Stimulated activated naive CD8-positive, alpha-beta T cell treated with anti-CD3 and anti-CD28 coated beads, Interleukin-15, Interleukin-2, amounts not matched to agents 100 ng/mL and 50 ng/mL, for 24 hours (primary cell): ENCODE measurements around the gene BUB1B.

ENCODE experiments used
- H3K27ac Mint-ChIP-seq: one replicate; pipeline ENCODE4 v1.8.0; 2021; ENCODE audit warnings: mild to moderate bottlenecking, mixed read lengths
- H3K27me3 Mint-ChIP-seq: one replicate; pipeline ENCODE4 v1.8.0; 2021; ENCODE audit warnings: mixed read lengths
- H3K36me3 Mint-ChIP-seq: one replicate; pipeline ENCODE4 v1.8.0; 2021; ENCODE audit warnings: low read depth, mixed read lengths
- H3K4me1 Mint-ChIP-seq: one replicate; pipeline ENCODE4 v1.8.0; 2021; ENCODE audit warnings: low read depth, mixed read lengths
- H3K4me3 Mint-ChIP-seq: one replicate; pipeline ENCODE4 v1.8.0; 2021; ENCODE audit warnings: mild to moderate bottlenecking, mixed read lengths
- H3K9me3 Mint-ChIP-seq: one replicate; pipeline ENCODE4 v1.8.0; 2021; ENCODE audit warnings: mixed read lengths

BUB1B gene

GRCh38 chr15:40249477-40250303 lies 88.8 kb downstream of the BUB1B start:
- Mint-ChIP-seq H3K36me3 (no peaks in the 10 kb centered on the region), H3K4me1 (peaks cover 3% of the 10 kb centered on the region)

GRCh38 chr15:40250304-40250656 lies 89.4 kb downstream of the BUB1B start:
- Mint-ChIP-seq H3K27me3 (peaks cover 20% of the 10 kb centered on the region), H3K4me3 (no peak overlapping the region), H3K4me1 (peaks cover 3% of the 10 kb centered on the region), H3K27ac (no peak overlapping the region), H3K36me3 (no peaks in the 10 kb centered on the region), H3K9me3 (no peaks in the 10 kb centered on the region)

More at GRCh38 chr15:40249477-40250303, 88.8 kb downstream of the BUB1B start:
- Mint-ChIP-seq H3K9me3 (no peaks in the 10 kb centered on the region), H3K4me3 (no peak overlapping the region), H3K27ac (no peak overlapping the region), H3K27me3 (peaks cover 20% of the 10 kb centered on the region)

GRCh38 chr15:40250771-40251483 lies 90.1 kb downstream of the BUB1B start:
- Mint-ChIP-seq H3K27me3 (peaks cover 20% of the 10 kb centered on the region), H3K4me3 (no peak overlapping the region), H3K27ac (no peak overlapping the region)

GRCh38 chr15:40251486-40252140 lies 90.7 kb downstream of the BUB1B start:
- H3K27me3 Mint-ChIP-seq: peaks cover 20% of the 10 kb centered on the region
- H3K36me3 Mint-ChIP-seq: no peaks in the 10 kb centered on the region
- H3K4me3 Mint-ChIP-seq: no peak overlapping the region
- H3K9me3 Mint-ChIP-seq: no peaks in the 10 kb centered on the region
- H3K4me1 Mint-ChIP-seq: peaks cover 3% of the 10 kb centered on the region
- H3K27ac Mint-ChIP-seq: no peak overlapping the region

More at GRCh38 chr15:40250771-40251483, 90.1 kb downstream of the BUB1B start:
- H3K9me3 Mint-ChIP-seq: no peaks in the 10 kb centered on the region
- H3K4me1 Mint-ChIP-seq: peaks cover 3% of the 10 kb centered on the region
- no peaks in the 10 kb centered on the region for H3K36me3 Mint-ChIP-seq

GRCh38 chr15:40252141-40252437 lies 91.2 kb downstream of the BUB1B start:
- Mint-ChIP-seq H3K27ac (no peak overlapping the region), H3K27me3 (peaks cover 20% of the 10 kb centered on the region), H3K4me3 (no peak overlapping the region), H3K9me3 (no peaks in the 10 kb centered on the region), H3K4me1 (peaks cover 3% of the 10 kb centered on the region), H3K36me3 (no peaks in the 10 kb centered on the region)

- H3K27me3 Mint-ChIP-seq: peaks cover 20% of the 10 kb centered on the region
Measured at GRCh38 chr15:40252438-40253166, 91.7 kb downstream of the BUB1B start.

GRCh38 chr15:40253167-40253790 lies 92.4 kb downstream of the BUB1B start:
- peaks cover 3% of the 10 kb centered on the region for H3K4me1 Mint-ChIP-seq
- peak overlapping the region; percentile 71 for H3K4me3 Mint-ChIP-seq
- H3K36me3 Mint-ChIP-seq: no peaks in the 10 kb centered on the region
- no peaks in the 10 kb centered on the region for H3K9me3 Mint-ChIP-seq
- peaks cover 20% of the 10 kb centered on the region for H3K27me3 Mint-ChIP-seq
- H3K27ac Mint-ChIP-seq: no peak overlapping the region

More at GRCh38 chr15:40252438-40253166, 91.7 kb downstream of the BUB1B start:
- Mint-ChIP-seq H3K4me3 (peak overlapping the region; percentile 71), H3K9me3 (no peaks in the 10 kb centered on the region), H3K36me3 (no peaks in the 10 kb centered on the region), H3K27ac (no peak overlapping the region), H3K4me1 (peaks cover 3% of the 10 kb centered on the region)

GRCh38 chr15:40254452-40254851 lies 93.6 kb downstream of the BUB1B start:
- no peak overlapping the region for H3K27ac Mint-ChIP-seq
- no peaks in the 10 kb centered on the region for H3K36me3 Mint-ChIP-seq
- H3K9me3 Mint-ChIP-seq: no peaks in the 10 kb centered on the region
- H3K27me3 Mint-ChIP-seq: peaks cover 20% of the 10 kb centered on the region
- H3K4me3 Mint-ChIP-seq: no peak overlapping the region
- peaks cover 3% of the 10 kb centered on the region for H3K4me1 Mint-ChIP-seq

GRCh38 chr15:40255033-40255432 lies 94.2 kb downstream of the BUB1B start:
- Mint-ChIP-seq H3K4me3 (no peak overlapping the region), H3K4me1 (peaks cover 3% of the 10 kb centered on the region), H3K27me3 (peaks cover 20% of the 10 kb centered on the region), H3K27ac (no peak overlapping the region), H3K36me3 (no peaks in the 10 kb centered on the region), H3K9me3 (no peaks in the 10 kb centered on the region)

- Mint-ChIP-seq H3K27me3 (peaks cover 12% of the 10 kb centered on the region), H3K9me3 (no peaks in the 10 kb centered on the region), H3K36me3 (no peaks in the 10 kb centered on the region), H3K27ac (no peak overlapping the region), H3K4me1 (peaks cover 3% of the 10 kb centered on the region), H3K4me3 (no peak overlapping the region)
Measured at GRCh38 chr15:40256638-40257235, 95.9 kb downstream of the BUB1B start.

- no peaks in the 10 kb centered on the region for H3K36me3 Mint-ChIP-seq
- no peak overlapping the region for H3K4me3 Mint-ChIP-seq
- H3K9me3 Mint-ChIP-seq: no peaks in the 10 kb centered on the region
- H3K4me1 Mint-ChIP-seq: peaks cover 3% of the 10 kb centered on the region
- H3K27me3 Mint-ChIP-seq: peaks cover 12% of the 10 kb centered on the region
- H3K27ac Mint-ChIP-seq: no peak overlapping the region
Measured at GRCh38 chr15:40257656-40258450, 97.0 kb downstream of the BUB1B start.

GRCh38 chr15:40258544-40258943 lies 97.7 kb downstream of the BUB1B start:
- Mint-ChIP-seq H3K4me3 (no peak overlapping the region), H3K27ac (no peak overlapping the region), H3K27me3 (peaks cover 6% of the 10 kb centered on the region), H3K9me3 (no peaks in the 10 kb centered on the region), H3K36me3 (no peaks in the 10 kb centered on the region), H3K4me1 (no peaks in the 10 kb centered on the region)

- peaks cover 2% of the 10 kb centered on the region for H3K27me3 Mint-ChIP-seq
- no peaks in the 10 kb centered on the region for H3K36me3 Mint-ChIP-seq
- H3K4me3 Mint-ChIP-seq: no peak overlapping the region
- H3K9me3 Mint-ChIP-seq: no peaks in the 10 kb centered on the region
- H3K4me1 Mint-ChIP-seq: no peaks in the 10 kb centered on the region
- no peak overlapping the region for H3K27ac Mint-ChIP-seq
Measured at GRCh38 chr15:40259021-40259420, 98.2 kb downstream of the BUB1B start.
